Measurements from ENCODE around the gene ETNK2.

- no peak for TF ChIP-seq CTCF (IDR thresholded peaks at IDR 0.05)
- TF ChIP-seq POLR2A (IDR thresholded peaks at IDR 0.05): no peak
Observed at GRCh38 chr1:204126386-204126785, 25.5 kb downstream of the ETNK2 start.

Measured in Peyer's patch (tissue), 4 donors.